ENCODE measurements around the gene BHLHE23. TPM values are rescaled to one million over a fixed set of nuclear protein-coding genes. Genes with fewer than 3 reads are reported as not detected.
"Not testable (repeated sequence)": the region's sequence is repeated elsewhere in the genome, so short reads cannot be mapped to it uniquely, and the experiment has no call there.

BHLHE23 gene
- polyA plus RNA-seq, 6 donors from 2014 or later, result not detected

DNA sequence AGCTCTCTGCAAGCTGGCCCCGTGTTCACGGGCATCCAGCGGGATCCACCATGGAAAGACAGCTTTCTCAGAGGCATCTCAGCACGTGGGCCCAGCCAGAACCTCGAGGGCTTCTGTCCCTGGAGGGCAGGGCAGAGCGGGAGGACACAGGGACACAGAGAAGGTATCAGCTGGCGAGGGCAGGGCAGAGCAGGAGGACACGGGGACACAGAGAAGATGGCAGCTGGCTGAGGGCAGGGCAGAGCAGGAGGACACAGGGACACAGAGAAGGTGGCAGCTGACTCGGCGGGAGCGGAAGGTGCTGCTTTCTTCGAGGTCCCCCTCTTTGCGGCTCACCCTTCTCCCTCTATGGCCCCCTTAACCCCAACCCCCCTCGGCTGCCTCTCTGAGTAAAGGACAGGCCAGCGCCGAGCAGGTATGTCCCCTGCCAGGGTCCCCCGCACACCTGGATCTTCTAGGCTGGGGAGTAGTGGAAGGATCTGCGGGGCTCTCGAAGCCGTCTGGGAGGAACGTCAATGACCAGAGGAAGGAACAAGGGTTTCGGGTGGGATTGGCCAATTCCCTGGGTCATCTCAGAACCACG, 28.9 kb upstream of the BHLHE23 start:
- ATAC-seq (ENCODE audit: low read depth in 2 of 2) (no peak), DNase-seq (no peak)
- Mint-ChIP-seq H3K4me3 (no peak overlapping the region), H3K9me3 (no peaks in the 10 kb centered on the region), H3K27ac (no peak overlapping the region), H3K4me1 (peaks cover 8 to 17% (median 16%) of the 10 kb centered on the region in 3 donors), H3K27me3 (peaks cover 30 to 54% (median 53%) of the 10 kb centered on the region in 3 donors), H3K36me3 (no peaks in the 10 kb centered on the region)

DNA sequence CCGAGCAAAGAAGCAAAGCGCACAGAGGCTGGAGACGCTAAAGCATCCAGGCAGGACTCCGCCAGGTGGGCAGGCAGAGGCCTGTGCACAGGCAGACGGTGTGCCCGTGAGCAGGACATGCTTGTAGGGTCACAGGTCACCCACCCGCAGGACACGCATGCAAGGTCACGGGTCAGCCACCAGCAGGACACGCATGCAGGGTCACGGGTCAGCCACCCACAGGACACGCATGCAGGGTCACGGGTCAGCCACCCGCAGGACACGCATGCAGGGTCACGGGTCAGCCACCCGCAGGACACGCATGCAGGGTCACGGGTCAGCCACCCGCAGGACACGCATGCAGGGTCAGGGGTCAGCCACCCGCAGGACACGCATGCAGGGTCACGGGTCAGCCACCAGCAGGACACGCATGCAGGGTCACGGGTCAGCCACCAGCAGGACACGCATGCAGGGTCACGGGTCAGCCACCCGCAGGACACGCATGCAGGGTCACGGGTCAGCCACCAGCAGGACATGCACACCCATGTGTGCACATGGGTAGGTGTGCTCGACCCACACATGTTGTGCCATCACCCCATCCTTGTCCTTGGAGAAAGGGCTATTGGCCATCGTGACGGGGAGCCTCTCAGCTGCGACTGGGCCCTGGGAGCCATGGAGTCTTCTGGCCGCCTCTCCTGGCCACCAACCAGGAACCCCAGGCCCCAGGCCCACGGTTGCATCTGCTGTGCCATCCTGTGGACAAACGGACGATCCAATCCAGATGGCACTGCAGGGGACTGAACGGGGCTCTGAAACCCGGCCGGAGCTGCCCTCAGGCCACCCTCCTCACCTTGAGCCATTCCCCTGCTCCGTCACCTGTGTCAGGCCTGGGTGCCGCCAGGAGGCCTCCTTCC, 28.2 kb upstream of the BHLHE23 start:
- DNase-seq; H3K36me3 Mint-ChIP-seq; H3K27ac Mint-ChIP-seq; H3K4me3 Mint-ChIP-seq; H3K9me3 Mint-ChIP-seq; ATAC-seq (ENCODE audit: low read depth in 2 of 2): not testable (repeated sequence)
- H3K4me1 Mint-ChIP-seq, result peaks cover 8 to 17% (median 16%) of the 10 kb centered on the region in 3 donors
- H3K27me3 Mint-ChIP-seq, result peaks cover 23 to 46% (median 46%) of the 10 kb centered on the region in 3 donors

DNA sequence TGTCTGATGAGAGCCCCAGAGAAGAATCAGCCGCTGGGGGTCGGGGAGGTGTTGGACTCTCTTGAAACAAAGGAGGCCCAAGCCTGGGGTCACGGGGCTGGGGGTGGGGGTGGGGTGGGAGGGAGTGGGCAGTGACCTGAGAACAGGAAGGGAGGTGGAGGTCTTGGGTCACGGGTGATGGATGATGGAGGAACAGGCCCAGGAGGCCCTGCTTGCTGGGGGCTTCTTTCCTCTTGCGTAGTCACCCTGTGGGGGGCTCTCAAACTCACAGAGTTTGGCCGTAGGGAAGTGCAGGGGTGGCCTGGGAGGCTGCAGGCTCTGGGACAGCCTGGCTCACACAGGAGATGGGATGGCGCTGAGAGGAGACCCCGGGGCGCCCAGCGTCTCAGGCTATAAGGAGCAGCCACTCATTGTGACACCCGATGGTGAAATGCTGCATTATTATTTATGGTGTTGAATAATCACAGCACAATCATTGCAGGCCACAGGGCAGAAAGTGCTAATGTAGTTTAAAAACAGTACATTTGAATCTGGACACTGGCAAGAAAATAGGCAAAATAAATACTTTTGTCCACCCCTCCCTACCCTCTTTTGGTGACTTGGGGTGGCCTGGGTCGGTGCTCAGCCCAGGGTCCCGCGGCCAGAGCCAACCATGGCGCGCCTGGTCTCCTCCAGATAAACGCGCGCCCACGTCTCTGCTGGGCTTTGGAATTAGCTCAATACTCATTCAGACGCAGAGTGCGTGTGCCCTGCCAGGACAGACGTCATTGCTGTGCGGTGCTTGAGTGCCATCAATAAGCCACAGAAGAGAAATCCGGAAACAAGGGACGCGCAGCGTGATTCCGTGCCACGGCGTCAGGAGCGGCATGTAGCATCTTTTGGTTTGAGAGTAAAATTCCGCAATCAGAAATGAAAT, 27.3 kb upstream of the BHLHE23 start:
- H3K27ac Mint-ChIP-seq, result no peak overlapping the region
- peaks cover 14 to 17% (median 16%) of the 10 kb centered on the region in 3 donors for H3K4me1 Mint-ChIP-seq
- no peak for DNase-seq
- no peaks in the 10 kb centered on the region for H3K9me3 Mint-ChIP-seq
- peak overlapping the region in 4 of 8 donors; percentile 35 to 91 (median 80) for H3K4me3 Mint-ChIP-seq
- H3K36me3 Mint-ChIP-seq, result no peaks in the 10 kb centered on the region
- ATAC-seq (ENCODE audit: low read depth in 2 of 2), result no peak
- H3K27me3 Mint-ChIP-seq, result peaks cover 16 to 38% (median 38%) of the 10 kb centered on the region in 3 donors

GRCh38 chr20:63032861-63033793, 26.4 kb upstream of the BHLHE23 start:
- ATAC-seq (ENCODE audit: low read depth in 2 of 2), result peak; percentile 78 to 79
- peak overlapping the region; percentile 40 to 91 (median 86) for H3K4me3 Mint-ChIP-seq
- no peaks in the 10 kb centered on the region for H3K36me3 Mint-ChIP-seq
- peak overlapping the region in 1 of 6 donors; percentile 70 for H3K27ac Mint-ChIP-seq
- no peaks in the 10 kb centered on the region for H3K9me3 Mint-ChIP-seq
- peaks cover 12 to 42% (median 35%) of the 10 kb centered on the region in 3 donors for H3K27me3 Mint-ChIP-seq
- DNase-seq, result peak; percentile 33
- H3K4me1 Mint-ChIP-seq, result peaks cover 15 to 17% (median 16%) of the 10 kb centered on the region in 3 donors

- H3K4me3 Mint-ChIP-seq, result peak overlapping the region in 6 of 8 donors; percentile 79 to 91 (median 86)
- H3K27me3 Mint-ChIP-seq, result peaks cover 14 to 51% (median 35%) of the 10 kb centered on the region in 3 donors
- peaks cover 16 to 24% (median 17%) of the 10 kb centered on the region in 3 donors for H3K4me1 Mint-ChIP-seq
- DNase-seq (no peak), ATAC-seq (ENCODE audit: low read depth in 2 of 2) (no peak)
- no peaks in the 10 kb centered on the region for H3K9me3 Mint-ChIP-seq
- no peaks in the 10 kb centered on the region for H3K36me3 Mint-ChIP-seq
- H3K27ac Mint-ChIP-seq, result peak overlapping the region in 2 of 6 donors; percentile 70 to 83
These were observed 25.4 kb upstream of the BHLHE23 start for GRCh38 chr20:63032026-63032800.

DNA sequence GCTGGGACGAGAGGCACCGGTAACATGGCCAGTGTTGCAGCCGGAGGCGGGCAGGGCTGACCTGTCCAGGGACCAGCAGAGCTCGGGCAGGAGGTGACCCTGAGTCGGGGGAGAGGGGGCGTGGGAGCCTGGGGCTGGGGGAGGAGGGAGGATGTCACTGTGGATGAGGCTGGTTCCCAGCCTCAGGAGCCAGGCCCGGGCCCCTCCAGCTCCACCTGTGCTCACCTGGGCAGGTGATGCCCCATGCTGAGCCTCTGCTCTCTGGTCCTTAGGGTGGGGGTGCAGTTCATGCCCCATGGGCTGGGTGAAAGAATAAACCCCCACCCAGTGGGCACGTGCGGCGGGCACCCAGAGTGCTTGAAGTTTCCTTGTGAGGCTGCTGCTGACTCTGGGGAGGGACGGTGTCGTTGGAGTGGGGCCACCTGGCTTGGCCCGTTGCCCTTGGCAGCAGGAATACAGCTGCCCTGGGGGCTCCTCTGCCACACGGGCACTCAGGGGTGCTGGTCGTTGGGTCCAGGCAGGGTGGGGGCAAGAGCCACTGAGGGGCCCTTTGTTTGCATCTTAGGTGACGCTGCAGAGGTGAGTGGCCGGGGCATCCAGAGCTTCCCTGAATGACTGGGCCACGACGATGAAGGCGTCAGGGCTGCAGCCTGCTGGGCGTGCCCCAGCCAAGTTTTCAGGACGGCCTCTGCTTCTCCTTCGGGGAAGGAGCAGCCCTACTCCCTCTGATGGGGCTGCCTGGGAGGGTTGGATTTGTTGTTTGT, 24.7 kb upstream of the BHLHE23 start:
- H3K4me1 Mint-ChIP-seq, result peaks cover 16 to 24% (median 17%) of the 10 kb centered on the region in 3 donors
- H3K4me3 Mint-ChIP-seq, result peak overlapping the region in 3 of 8 donors; percentile 28 to 44 (median 41)
- DNase-seq, result no peak
- H3K36me3 Mint-ChIP-seq, result no peaks in the 10 kb centered on the region
- H3K27me3 Mint-ChIP-seq, result peaks cover 10 to 52% (median 34%) of the 10 kb centered on the region in 3 donors
- no peaks in the 10 kb centered on the region for H3K9me3 Mint-ChIP-seq
- H3K27ac Mint-ChIP-seq, result peak overlapping the region in 1 of 6 donors; percentile 83
- no peak for ATAC-seq (ENCODE audit: low read depth in 2 of 2)

DNA sequence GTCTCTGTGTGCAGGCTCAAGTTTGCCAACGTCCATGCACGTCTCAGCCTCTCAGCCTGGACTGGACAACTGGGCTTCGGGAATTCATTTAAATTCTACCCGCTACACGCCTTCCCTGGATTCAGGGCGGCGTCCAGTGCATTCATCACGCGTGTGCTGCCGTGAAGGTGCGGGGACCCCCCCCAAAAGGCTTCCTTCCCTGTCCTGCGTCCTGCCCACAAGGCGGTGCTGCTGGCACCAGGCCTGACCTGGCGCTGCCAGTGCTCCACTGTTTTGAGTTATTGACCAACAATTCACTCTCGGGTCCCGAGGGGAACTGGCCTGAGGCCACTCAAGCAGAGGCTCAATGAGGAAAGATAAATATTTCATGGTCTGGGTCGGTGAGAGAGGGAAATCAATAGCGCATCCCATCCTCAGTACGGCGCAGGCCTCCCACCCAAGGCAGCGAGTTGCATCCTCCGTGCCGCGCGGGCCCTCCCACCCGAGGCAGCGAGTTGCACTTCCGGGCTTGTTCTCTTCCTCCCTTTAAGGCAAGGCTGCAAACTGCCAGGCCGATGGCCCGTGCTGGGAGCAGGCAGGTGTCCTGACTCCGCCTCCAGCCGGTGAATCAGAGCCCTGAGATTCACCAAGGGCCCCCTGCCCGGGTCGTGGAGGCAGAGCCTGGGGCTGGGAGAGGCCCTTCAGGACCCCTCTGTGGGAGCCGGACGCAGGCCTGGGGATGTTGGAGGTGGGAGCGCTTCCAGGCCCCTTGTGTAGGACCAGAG, 22.8 kb upstream of the BHLHE23 start:
- H3K36me3 Mint-ChIP-seq, result no peaks in the 10 kb centered on the region
- ATAC-seq (ENCODE audit: low read depth in 2 of 2) (no peak), DNase-seq (no peak)
- peaks cover 9 to 58% (median 42%) of the 10 kb centered on the region in 3 donors for H3K27me3 Mint-ChIP-seq
- peak overlapping the region in 1 of 6 donors; percentile 18 for H3K27ac Mint-ChIP-seq
- H3K4me3 Mint-ChIP-seq, result peak overlapping the region in 4 of 8 donors; percentile 41 to 84 (median 60)
- H3K4me1 Mint-ChIP-seq, result peaks cover 16 to 24% (median 17%) of the 10 kb centered on the region in 3 donors
- no peaks in the 10 kb centered on the region for H3K9me3 Mint-ChIP-seq

DNA sequence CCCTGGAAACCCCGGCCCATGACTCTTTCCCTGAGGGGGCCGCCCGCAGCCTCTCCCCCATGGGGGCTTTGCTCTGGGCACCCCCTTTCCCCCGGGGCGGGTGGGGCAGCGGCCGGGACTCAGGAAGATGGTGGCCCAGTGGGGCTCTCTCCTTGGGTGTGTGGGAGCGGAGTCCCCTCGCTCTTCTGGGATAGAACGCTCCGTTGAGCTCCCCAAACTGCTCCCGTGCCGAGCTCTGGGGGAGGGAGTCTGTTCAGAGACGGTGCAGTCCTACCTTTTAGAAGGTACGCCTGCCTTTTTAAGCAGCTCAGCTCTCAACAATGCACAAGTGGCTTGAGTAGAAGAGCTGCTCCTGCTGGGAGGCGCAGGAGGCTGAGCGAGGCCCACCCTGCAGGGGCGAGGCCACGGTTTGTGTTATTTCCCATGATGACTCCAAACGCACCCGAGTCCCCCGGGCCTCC, 21.7 kb upstream of the BHLHE23 start:
- no peaks in the 10 kb centered on the region for H3K36me3 Mint-ChIP-seq
- H3K27me3 Mint-ChIP-seq, result peaks cover 16 to 65% (median 48%) of the 10 kb centered on the region in 3 donors
- H3K27ac Mint-ChIP-seq, result no peak overlapping the region
- peak overlapping the region in 3 of 8 donors; percentile 37 to 77 (median 53) for H3K4me3 Mint-ChIP-seq
- peaks cover 10 to 17% (median 16%) of the 10 kb centered on the region in 3 donors for H3K4me1 Mint-ChIP-seq
- ATAC-seq (ENCODE audit: low read depth in 2 of 2), result no peak
- no peaks in the 10 kb centered on the region for H3K9me3 Mint-ChIP-seq
- no peak for DNase-seq

- DNase-seq, result no peak
- peak; percentile 37 to 65 for ATAC-seq (ENCODE audit: low read depth in 2 of 2)
These were observed 21.2 kb upstream of the BHLHE23 start for GRCh38 chr20:63027922-63028389.

DNA sequence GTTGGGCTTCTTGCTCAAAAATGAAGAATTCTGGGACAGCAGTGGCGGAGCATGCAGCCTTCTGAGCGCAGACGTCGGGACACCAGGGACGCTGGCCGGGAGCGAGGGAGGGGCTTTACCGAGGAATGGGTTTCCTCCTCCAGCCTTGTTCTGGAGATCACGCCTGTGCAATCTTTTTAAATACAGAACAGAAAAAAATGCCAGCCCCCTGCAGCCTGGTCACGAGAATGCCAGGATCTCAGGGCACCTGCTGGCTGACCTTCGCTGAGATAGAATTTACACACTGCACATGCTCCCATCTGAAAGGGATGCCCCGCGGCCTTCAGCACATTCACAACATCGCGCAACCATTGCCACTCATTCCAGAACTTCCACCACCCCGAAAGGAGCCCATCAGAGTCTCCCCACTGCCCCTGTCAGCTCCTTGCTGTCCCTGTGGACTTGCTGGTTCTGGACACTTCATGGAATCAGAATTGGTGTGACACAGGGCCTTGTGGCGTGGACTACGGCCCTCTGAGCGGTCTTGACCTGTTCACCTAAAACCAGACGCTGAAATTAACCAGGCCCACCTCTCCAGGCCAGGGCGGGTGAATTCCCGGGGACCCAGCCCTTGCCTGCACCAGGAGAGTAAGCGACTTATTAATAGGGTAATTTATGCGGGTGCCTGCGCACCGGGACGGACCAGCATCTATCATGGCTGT, 20.6 kb upstream of the BHLHE23 start:
- Mint-ChIP-seq H3K4me1 (peaks cover 0 to 9% (median 7%) of the 10 kb centered on the region in 3 donors), H3K9me3 (no peaks in the 10 kb centered on the region), H3K27ac (peak overlapping the region in 1 of 6 donors; percentile 24), H3K36me3 (no peaks in the 10 kb centered on the region), H3K27me3 (peaks cover 16 to 64% (median 57%) of the 10 kb centered on the region in 3 donors), H3K4me3 (no peak overlapping the region)
- ATAC-seq (ENCODE audit: low read depth in 2 of 2), result no peak
- DNase-seq, result no peak

More at GRCh38 chr20:63027922-63028389, 21.2 kb upstream of the BHLHE23 start:
- Mint-ChIP-seq H3K4me3 (peak overlapping the region in 3 of 8 donors; percentile 28 to 53 (median 37)), H3K9me3 (no peaks in the 10 kb centered on the region), H3K36me3 (no peaks in the 10 kb centered on the region), H3K27me3 (peaks cover 16 to 68% (median 53%) of the 10 kb centered on the region in 3 donors), H3K4me1 (peaks cover 4 to 14% (median 11%) of the 10 kb centered on the region in 3 donors), H3K27ac (no peak overlapping the region)
